C4-2B (cell line): ENCODE data around the gene INPP5B.

Source experiments
- H3K27ac ChIP-seq: fragments of 450-650 bp; 2 replicates; pipeline ENCODE4 v1.5.1; 2017
- CTCF ChIP-seq: fragments of 450-650 bp; conservative IDR thresholded peaks from 2 replicates; pipeline ENCODE4 v1.5.1; 2017; ENCODE audit warnings: mild to moderate bottlenecking
- ZFX ChIP-seq: fragments of 450-650 bp; IDR thresholded peaks from 2 replicates; pipeline ENCODE4 v1.6.1; 2017

Gene INPP5B

GRCh38 chr1:37849480-37849879, 97.4 kb downstream of the INPP5B start:
- TF ChIP-seq CTCF (no peak), ZFX (no peak)
- H3K27ac ChIP-seq: no peak overlapping the region

GRCh38 chr1:37846647-37847339, 100.1 kb downstream of the INPP5B start:
- TF ChIP-seq CTCF (no peak), ZFX (no peak)
- H3K27ac ChIP-seq: no peak overlapping the region

GRCh38 chr1:37845786-37846185, 101.1 kb downstream of the INPP5B start:
- H3K27ac ChIP-seq: no peak overlapping the region
- no peak for TF ChIP-seq CTCF
- TF ChIP-seq ZFX: no peak

- H3K27ac ChIP-seq: no peak overlapping the region
- TF ChIP-seq CTCF: no peak
- no peak for TF ChIP-seq ZFX
These were observed 101.7 kb downstream of the INPP5B start for GRCh38 chr1:37845049-37845646.

GRCh38 chr1:37844536-37844935, 102.3 kb downstream of the INPP5B start:
- H3K27ac ChIP-seq: no peak overlapping the region
- TF ChIP-seq ZFX (no peak), CTCF (no peak)

GRCh38 chr1:37841652-37842051, 105.2 kb downstream of the INPP5B start:
- TF ChIP-seq CTCF: no peak
- no peak for TF ChIP-seq ZFX
- no peak overlapping the region for H3K27ac ChIP-seq

- H3K27ac ChIP-seq: no peak overlapping the region
- TF ChIP-seq ZFX (no peak), CTCF (no peak)
These were observed 106.1 kb downstream of the INPP5B start for GRCh38 chr1:37840711-37841110.
